ENCODE data around the gene FTCD. TPM values are rescaled to one million over a fixed set of nuclear protein-coding genes. Genes with fewer than 3 reads are reported as not detected.

The FTCD gene
- total and polyA plus RNA-seq, 2 donors (not counting 3 experiments of a cell fraction or from before 2014, with no cell fraction given), result 0.06 to 1.2 TPM

GRCh38 chr21:46100906-46101305 lies 54.5 kb downstream of the FTCD start:
- H4K20me1 ChIP-seq (replicated peaks; ENCODE audit: control insufficient read depth, extremely low read depth, insufficient read depth, low read length), result no peaks in the 10 kb centered on the region
- TF ChIP-seq MYC (IDR thresholded peaks at IDR 0.05; ENCODE audit: low read depth, low read length), result no peak
- no peak for TF ChIP-seq FOS (IDR thresholded peaks at IDR 0.05; ENCODE audit: borderline replicate concordance, insufficient read depth, low read length)
- no peak for TF ChIP-seq JUN (IDR thresholded peaks at IDR 0.05; ENCODE audit: borderline replicate concordance, insufficient read depth, insufficient read length, low read depth)
- no peak for TF ChIP-seq POLR2AphosphoS5 (IDR thresholded peaks at IDR 0.05; ENCODE audit: insufficient read depth, low read depth, low read length)
- TF ChIP-seq, protein P1, sequence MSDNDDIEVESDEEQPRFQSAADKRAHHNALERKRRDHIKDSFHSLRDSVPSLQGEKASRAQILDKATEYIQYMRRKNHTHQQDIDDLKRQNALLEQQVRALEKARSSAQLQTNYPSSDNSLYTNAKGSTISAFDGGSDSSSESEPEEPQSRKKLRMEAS (IDR thresholded peaks at IDR 0.05; ENCODE audit: insufficient read depth, insufficient read length), result no peak
- no peak for TF ChIP-seq GATA2 (IDR thresholded peaks at IDR 0.05; ENCODE audit: insufficient read depth, insufficient read length, low read depth, low read length)
- no peak for TF ChIP-seq CTCF (IDR thresholded peaks at IDR 0.05; ENCODE audit: extremely low read depth in 1 of 2, insufficient read depth in 1 of 2, low read depth in 1 of 2, low read length in 2 of 2)
- TF ChIP-seq EZH2 (IDR thresholded peaks at IDR 0.05; ENCODE audit: borderline replicate concordance, low read depth, low read length, severe bottlenecking), result no peak
- TF ChIP-seq POLR2A (IDR thresholded peaks at IDR 0.05; ENCODE audit: low read depth, low read length), result no peak
- no peaks in the 10 kb centered on the region for H3K36me3 ChIP-seq (ENCODE audit: control insufficient read depth in 2 of 2, extremely low read depth in 1 of 2, insufficient read depth in 2 of 2, low read length in 2 of 2)
- intact Hi-C loops (cut with micrococcal nuclease), result no loop called here
- no TSS peak for BruUV-seq (replicated peaks)
- dilution Hi-C loops (cut with MboI; ENCODE audit: extremely low pct_ligation_motif_present, low sequenced_read_pairs), result no loop called here
- H3K9me3 ChIP-seq (replicated peaks; ENCODE audit: control insufficient read depth, insufficient read depth, low read length), result no peaks in the 10 kb centered on the region
- H3K9ac ChIP-seq (replicated peaks; ENCODE audit: extremely low read depth, insufficient read depth, low read length), result no peak overlapping the region
- no peaks in the 10 kb centered on the region for H3K4me1 ChIP-seq (ENCODE audit: control insufficient read depth, extremely low read depth, insufficient read depth, low read length)
- no peak overlapping the region for H3K4me2 ChIP-seq (ENCODE audit: insufficient read depth, low read length)
- FAIRE-seq, result no peak
- no peak overlapping the region for H2AFZ ChIP-seq (ENCODE audit: low read depth, low read length)
- ChIA-PET CTCF (no interaction called here), POLR2A (no interaction called here)
- H3K79me2 ChIP-seq (ENCODE audit: control insufficient read depth, insufficient read depth, low read length), result no peaks in the 10 kb centered on the region
- no peak overlapping the region for H3K27ac ChIP-seq (ENCODE audit: insufficient read depth, low read depth, low read length)
- no peaks in the 10 kb centered on the region for H3K9me1 ChIP-seq (replicated peaks; ENCODE audit: control insufficient read depth, extremely low read depth, insufficient read depth, low read length)
- DNase-seq (ENCODE audit: low read depth, low spot score), result no peak
- no peak overlapping the region for H3K4me3 ChIP-seq (replicated peaks in 1 of 3; ENCODE audit: insufficient read depth in 1 of 3, low read depth in 1 of 3, low read length in 3 of 3)
- peaks cover 23 to 46% of the 10 kb centered on the region in 2 experiments for H3K27me3 ChIP-seq (ENCODE audit: control insufficient read depth in 2 of 2, insufficient read depth in 2 of 2, low read length in 2 of 2)

Data from endothelial cell of umbilical vein (primary cell).